ENCODE measurements around the gene RS1.

RS1 gene

DNA sequence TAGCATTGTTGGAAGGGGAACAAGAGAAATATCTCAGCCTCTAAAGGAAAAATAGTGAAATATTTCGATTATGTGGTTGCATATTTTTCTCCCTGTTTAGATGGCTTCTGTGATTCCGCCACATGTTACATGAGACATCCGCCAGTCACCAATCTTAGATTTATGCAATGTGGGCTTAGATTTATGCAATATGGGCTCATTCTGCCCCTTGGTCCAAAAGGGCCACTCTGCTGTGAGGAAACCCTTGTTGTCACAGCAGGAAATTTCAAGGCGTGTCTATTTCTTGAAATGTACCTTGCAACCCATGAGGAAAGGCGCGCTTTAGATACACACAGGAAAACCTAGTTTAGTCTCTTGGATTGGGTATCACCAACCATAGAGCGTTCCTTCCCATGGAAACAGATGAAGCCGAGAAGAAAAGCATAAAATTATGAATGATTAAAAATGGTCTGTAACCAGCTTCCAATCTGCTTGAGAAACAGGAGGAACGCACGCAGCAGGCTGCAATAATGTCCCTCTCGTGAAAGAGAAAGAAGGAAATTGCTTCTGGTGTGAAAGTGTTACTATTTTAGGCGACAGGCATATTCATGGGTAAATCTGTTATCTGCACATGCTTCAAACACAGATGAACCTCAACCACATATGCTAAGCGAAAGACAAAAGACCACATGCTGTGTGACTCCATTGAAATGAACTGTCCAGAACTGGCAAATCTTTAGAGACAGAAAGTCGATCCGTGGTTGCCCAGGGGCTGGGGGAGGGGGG, 3.7 kb downstream of the RS1 start:
- DNase-seq = no peak

DNA sequence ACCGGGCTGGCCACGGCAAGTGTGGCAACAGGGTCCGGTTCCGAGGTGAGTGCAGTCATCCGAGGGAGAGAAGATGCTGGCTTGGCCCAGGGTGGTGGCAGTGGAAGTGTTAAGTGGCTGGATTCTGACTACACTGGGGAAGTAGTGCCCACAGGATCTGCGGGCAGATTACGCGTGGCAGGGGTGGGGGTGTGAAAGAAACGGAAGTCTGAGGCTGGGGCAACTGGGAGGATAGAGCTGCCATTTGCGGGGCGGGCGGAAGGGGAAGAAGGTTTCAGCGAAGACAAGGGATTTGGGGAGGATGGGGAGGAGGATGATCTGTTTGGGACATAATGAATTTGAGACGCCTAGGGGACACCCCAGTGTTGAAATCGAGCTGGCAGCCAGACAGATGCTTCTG, 5.3 kb downstream of the RS1 start:
- DNase-seq = no peak

DNA sequence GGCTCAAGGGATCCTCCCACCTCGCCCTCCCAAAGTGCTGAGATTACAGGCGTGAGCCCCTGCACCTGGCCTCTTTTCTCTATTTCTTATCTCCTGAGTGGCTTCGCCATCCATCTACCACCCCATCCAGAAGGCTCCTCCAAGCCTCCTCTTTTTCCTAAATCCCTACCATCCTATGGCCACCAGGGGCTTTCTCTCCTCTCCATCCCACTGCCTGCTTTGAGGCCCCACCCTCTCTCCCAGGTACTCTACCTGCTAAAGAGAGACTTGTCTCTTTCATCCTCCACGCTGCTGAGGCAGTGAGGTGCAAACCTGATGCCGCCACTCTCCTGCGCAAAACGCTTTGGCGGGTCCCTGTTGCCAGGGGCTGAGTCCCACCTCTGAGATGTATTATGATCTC, 7.0 kb downstream of the RS1 start:
- DNase-seq = no peak

- no peak for DNase-seq
These were observed 10.6 kb downstream of the RS1 start for GRCh38 chrX:18661273-18661672.

DNA sequence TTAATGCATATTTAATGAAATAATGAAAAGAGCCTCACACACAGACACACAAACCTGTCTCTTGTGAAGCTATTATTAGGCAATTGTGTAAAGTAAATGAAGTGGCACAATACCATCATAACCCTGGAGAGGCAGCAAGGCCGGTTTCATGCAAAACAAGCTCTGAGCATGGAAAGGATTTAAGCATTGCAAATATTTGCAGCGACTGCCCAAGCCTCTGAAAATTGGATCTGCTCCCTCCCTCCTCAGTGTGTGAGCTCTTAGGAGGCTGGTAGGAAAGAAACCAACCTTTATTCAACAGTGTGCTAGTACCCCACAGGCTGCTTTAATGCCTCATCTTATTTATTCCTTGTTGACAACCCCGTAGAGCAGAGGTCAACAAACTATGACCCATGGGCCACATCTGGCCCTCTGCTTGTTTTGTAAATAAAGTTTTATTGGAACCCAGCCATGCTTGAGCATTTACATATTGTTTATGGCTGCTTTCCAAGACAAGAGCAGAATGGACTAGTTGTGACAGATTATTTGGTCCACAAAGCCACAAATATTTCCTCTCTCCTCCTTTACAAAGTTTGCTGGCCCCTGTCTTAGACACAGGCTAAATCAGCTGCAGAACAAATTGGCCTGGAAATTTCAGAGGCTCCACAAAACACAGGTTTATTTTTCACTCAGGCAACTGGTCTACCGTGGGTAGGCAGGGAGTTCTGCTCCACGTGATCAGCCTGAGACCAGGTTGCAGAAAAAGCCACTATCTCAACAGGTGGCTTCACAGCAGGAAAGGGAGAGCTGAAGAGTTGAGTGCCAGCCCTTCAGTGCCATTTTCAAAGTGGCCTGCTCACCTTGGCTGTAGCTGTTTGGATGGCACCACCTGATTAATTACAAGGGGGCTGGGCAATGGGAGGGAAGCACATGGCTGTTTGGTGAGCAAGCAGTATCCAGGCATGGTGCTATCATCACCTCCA, 16.8 kb downstream of the RS1 start:
- DNase-seq = no peak

- DNase-seq = no peak
These were observed 19.3 kb downstream of the RS1 start for GRCh38 chrX:18652636-18653035.

- DNase-seq = no peak
These were observed 21.2 kb downstream of the RS1 start for GRCh38 chrX:18650662-18651061.

GRCh38 chrX:18649498-18649951, 22.4 kb downstream of the RS1 start:
- DNase-seq = no peak

DNA sequence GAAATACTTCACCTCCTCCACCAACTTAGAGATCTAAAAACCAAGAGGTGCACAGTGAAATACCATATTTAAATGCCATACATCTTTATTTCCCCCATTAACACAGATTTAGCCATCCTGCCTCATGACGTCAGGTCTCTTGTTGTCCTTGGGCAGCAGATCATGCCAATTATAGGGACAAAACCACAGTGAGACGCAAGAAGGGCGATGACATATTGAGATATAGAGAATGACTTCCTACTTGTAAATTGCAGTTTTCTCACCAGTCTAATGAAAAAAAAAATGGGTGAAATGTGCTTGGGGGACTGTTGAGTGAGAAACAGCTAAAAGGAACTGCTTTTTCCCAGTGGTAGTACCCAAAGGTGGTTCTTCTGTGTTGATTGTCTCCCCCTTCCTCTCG, 24.3 kb downstream of the RS1 start:
- DNase-seq = no peak

- no peak for DNase-seq
These were observed 28.1 kb downstream of the RS1 start for GRCh38 chrX:18643853-18644252.

GRCh38 chrX:18643243-18643642, 28.7 kb downstream of the RS1 start:
- DNase-seq = no peak

DNA sequence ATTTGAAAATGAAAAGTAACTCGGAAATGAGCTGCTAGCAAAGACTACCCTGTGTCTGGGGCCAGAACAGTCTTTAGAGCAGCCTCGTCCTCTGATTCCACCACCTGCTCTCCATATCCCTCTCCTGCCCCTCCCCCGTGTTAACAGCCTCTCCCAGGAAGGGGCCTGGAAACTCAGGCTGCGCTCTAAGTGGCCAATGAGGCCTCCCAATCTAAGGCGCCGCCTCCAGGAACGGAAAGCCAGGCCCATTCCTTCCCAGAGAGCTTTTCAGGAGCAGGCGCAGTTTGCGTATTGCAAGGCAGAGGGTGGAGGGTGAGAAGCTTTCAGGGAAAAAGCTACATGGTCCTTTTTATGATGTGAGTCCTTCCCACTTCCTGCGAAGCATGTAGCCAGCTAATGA, 31.2 kb downstream of the RS1 start:
- no peak for DNase-seq

- no peak for DNase-seq
These were observed 32.6 kb downstream of the RS1 start for GRCh38 chrX:18639280-18639679.

DNA sequence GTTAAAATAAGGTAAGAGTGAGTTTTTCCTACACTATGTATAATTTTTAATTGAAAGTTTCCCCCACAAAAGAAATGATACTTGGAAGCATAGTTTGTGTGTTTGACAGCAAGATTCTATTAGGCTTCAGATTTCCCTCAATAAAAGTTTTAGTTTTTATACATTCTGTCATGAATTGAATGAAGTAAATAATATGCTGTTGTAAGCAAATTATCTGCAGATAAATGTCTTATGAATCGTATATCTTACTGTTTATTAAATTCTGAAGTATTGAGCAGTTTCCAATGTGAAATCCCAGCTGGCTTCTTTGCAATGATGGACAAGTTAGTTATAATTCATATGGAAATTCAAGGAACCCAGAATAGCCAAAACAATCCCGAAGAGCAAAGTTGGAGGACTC, 33.5 kb downstream of the RS1 start:
- no peak for DNase-seq

DNA sequence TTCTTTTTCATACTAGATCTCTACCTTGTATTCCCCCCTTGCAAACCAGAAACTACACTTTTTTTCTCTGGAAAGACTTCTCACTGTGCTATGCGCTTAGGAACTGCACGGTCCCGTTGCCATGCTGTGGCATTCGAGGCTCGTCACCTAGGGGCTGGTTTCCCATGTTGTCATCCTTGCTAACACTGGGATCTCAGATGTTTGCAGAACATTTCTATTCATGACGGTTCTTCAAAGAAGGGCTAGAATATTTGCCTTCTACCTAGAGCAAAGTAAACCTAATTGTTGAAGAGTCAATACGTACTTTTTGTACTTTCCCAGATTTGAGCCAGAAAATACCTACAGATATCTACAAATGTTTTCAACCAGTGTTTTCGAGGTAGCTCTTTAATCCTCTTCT, 41.0 kb downstream of the RS1 start:
- DNase-seq = no peak

DNA sequence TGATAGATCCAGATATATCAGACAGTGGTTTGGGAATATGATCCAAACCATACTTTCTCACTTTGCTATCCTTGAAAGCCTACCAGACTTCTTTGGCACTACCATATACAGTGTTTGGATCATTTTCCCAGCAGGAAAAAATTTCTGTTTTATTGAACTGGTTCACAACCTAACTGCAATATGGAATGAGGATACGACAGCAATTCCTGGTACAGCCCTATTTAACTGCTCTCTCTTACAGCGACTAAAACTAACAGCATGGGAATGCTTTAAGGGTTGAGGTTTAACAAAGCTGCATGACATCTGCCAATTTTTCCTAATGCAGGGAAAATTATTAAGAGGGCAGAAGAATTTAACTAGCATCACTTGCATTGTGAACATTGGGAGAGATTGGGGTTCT, 47.3 kb downstream of the RS1 start:
- no peak for DNase-seq

GRCh38 chrX:18620349-18620748, 51.6 kb downstream of the RS1 start:
- no peak for DNase-seq

DNA sequence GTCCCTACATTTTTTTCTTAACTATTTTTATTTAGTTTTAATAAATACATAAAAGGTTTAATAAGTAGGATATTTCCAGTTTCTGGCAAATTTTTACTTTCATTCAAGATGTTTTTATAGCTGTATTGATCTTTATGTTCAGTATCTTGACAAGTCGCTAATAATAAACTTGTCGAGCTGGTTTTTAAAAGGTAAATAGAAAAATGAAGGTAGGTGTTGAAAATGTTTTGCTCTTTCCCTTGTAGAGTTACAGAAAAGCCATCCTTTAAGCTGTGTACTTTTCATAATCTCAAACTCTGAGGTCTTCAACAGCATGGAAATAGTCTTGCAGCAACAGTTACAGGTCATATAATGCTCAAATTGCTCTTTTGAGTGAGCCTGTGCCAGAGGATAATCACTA, 52.6 kb downstream of the RS1 start:
- DNase-seq = no peak

DNA sequence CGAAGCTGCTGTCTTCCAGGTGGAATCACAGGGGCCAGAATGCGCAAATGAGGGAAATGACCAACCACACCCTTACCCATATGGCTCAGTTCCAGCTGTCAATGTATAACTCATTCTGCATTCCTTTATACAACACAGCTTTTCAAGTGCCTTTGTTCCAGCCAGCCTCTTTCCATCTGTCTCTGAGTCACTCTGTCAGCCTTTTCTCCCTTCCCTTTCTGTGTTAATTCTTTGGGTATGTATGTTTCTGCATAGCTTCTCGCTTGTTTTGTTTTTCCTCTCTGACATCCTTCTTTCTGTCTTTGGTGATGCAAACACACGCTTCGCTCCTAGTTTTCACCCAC, 54.5 kb downstream of the RS1 start:
- no peak for DNase-seq

DNA sequence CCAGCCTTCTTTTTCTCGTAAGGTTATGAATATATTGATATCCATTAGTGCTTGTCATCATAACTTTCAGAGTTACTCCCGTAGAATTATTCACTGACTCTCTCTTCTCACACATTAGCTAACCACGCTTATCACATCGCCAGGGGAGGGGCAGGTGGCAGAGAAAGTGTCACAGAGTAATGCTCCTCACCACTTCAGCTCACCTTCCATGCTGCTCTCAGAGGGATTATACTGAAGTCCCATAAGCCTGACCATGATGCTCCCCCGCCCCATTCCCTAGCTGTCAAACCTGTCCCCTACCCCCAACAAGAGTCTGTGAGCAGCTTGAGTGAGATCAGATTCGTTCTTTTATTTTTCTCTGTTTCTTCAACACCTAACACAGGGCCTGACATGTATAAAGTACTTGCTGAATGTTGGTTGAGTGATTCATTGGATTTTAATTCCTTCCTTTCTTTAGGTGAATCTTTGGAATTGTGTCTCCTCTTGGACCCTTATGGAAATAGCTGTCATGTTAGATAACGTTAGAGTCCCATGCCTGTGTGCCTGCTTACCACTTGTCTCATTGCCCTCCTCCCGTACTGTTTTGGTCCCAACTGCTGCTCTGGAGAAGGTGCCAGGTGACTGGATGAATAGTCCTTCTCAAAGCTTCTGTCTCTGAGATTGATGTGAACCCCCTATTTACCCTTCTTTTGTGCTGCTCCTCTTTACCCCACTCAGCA, 55.1 kb downstream of the RS1 start:
- DNase-seq = no peak

DNA sequence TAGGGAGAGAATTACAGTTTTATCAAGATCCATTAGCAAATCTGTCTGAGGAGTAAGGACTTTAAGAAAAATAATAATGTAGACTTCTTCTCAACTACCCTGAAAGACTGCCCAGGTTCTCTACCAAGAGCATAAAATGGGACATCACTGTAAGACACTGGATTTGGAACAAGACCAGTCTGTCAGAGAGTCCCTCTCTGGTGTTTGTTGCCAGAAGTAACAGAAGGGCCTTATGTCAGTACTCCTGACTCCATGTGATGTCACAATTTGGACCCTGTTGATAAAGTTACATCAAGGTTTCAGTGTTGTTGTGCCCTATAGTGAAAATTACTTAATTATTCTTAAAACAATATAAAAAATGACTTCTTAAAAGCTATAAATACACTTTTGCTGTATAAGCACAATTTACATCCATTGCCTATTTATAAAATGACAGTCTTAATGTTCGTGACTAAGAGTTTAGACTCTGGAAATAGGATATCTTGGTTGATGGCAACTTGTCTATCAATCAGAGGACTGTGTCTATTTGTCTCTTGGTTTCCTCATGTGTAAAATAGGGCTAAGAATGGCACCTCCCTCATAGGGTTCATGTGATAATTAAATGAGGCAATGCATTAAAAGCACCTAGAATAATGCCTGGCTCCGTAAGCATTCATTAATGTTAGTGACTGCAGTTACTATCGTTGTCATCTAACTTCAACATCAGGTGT, 57.8 kb downstream of the RS1 start:
- no peak for DNase-seq

DNA sequence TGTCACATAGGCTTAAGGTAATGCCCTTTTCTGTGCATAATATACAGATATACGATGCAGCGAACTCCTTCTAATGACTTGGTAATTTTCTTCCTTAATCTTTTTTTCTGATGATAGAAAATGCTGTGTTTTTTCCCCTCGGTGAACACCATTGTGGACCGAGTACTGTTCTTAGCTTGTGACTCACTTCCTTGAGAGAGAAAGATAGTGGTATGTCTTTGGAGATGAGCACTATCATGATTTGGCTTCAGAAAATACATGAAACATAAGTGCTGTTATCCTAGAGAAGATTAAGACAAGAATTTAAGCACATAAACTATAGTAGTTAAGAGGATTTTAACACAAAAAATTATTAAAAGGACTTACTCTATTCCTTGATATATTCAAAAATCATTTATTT, 63.9 kb downstream of the RS1 start:
- DNase-seq = no peak

- no peak for DNase-seq
These were observed 73.5 kb downstream of the RS1 start for GRCh38 chrX:18598413-18598812.
